ENCODE measurements around the gene CCDC172. TPM values are rescaled to one million over a fixed set of nuclear protein-coding genes. Genes with fewer than 3 reads are reported as not detected.

Gene CCDC172
- total and polyA plus RNA-seq, 2 of the 8 experiments (the other 6 are each of a cell fraction or from before 2014, with no cell fraction given) = 1.1 to 3.6 TPM

DNA sequence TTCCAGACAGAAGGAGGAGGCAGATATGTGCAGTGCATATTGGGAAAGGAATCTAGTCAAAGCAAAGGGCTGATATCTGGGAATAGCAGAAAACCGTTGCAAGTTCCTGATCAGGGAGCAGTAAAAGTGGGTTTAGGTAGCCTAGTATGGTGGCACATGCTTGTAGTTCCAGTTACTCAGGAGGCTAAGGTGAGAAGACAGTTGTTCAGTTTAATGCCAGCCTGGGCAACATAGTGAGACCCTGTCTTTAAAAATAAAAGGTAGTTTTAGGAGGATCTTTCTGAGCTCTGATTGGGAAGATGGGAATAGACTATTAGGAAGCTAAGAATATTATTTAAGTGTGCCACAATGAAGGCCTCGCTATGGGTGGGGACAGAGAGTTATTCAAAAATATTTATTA is 1.7 kb downstream of the CCDC172 start:
- TF ChIP-seq SP4 (IDR thresholded peaks at IDR 0.05; ENCODE audit: low read length) (no peak), ATF3 (IDR thresholded peaks at IDR 0.05; ENCODE audit: insufficient read depth, low read depth, low read length) (no peak), TCF12 (IDR thresholded peaks at IDR 0.05; ENCODE audit: low read depth, low read length) (no peak), EZH2 (IDR thresholded peaks at IDR 0.05; ENCODE audit: low read depth, low read length, severe bottlenecking) (no peak), YY1 (IDR thresholded peaks at IDR 0.05; ENCODE audit: low read depth, low read length) (no peak), CTCF (IDR thresholded peaks at IDR 0.05; ENCODE audit: control extremely low read depth in 1 of 3, insufficient read depth in 1 of 3, low read depth in 1 of 3, low read length in 3 of 3) (no peak), BCL11A (IDR thresholded peaks at IDR 0.05; ENCODE audit: low read depth in 2 of 2, low read length in 2 of 2) (no peak), BACH1 (IDR thresholded peaks at IDR 0.05; ENCODE audit: low read length) (no peak), SIRT6 (IDR thresholded peaks at IDR 0.05; ENCODE audit: low read length) (no peak), FOSL1 (IDR thresholded peaks at IDR 0.05; ENCODE audit: insufficient read depth, low read depth, low read length) (no peak), CEBPB (IDR thresholded peaks at IDR 0.05; ENCODE audit: low read depth, low read length) (no peak), CHD2 (IDR thresholded peaks at IDR 0.05; ENCODE audit: low read length) (no peak)
- Histone ChIP-seq H2AK5ac (ENCODE audit: low read depth, low read length) (no peak overlapping the region; the same call in 1 of the 2 replicates), H3K79me2 (ENCODE audit: control insufficient read depth in 1 of 2, insufficient read depth in 2 of 2, low read length in 2 of 2) (no peaks in the 10 kb centered on the region), H3K18ac (ENCODE audit: extremely low read depth, low read length) (no peak overlapping the region; the same call in 1 of the 2 replicates), H2BK20ac (ENCODE audit: low read length) (peak overlapping the region; percentile 91; the same call in 1 of the 2 replicates), H3K9ac (replicated peaks in 1 of 4; ENCODE audit: extremely low read depth in 1 of 4, low read depth in 3 of 4, low read length in 3 of 4) (no peak overlapping the region), H4K20me1 (replicated peaks in 1 of 2; ENCODE audit: control insufficient read depth in 1 of 2, insufficient read depth in 2 of 2, low read length in 2 of 2) (no peaks in the 10 kb centered on the region), H3K36me3 (ENCODE audit: control insufficient read depth in 2 of 4, insufficient read depth in 4 of 4, low read length in 3 of 4) (no peaks in the 10 kb centered on the region), H3K56ac (replicated peaks; ENCODE audit: insufficient read length, low read depth, low read length) (no peak overlapping the region), H3K14ac (ENCODE audit: insufficient read length) (no peak overlapping the region), H4K8ac (ENCODE audit: extremely low read depth, insufficient read depth, low read length) (no peak overlapping the region), H3K4me1 (replicated peaks in 1 of 4; ENCODE audit: control insufficient read depth in 3 of 4, insufficient read depth in 4 of 4, low read length in 3 of 4) (peaks cover 0 to 12% (median 10%) of the 10 kb centered on the region in 4 experiments), H4K91ac (replicated peaks; ENCODE audit: insufficient read length, low read length) (peak overlapping the region; percentile 25), H4K5ac (ENCODE audit: insufficient read length, low read depth, low read length) (no peak overlapping the region), H3K23ac (ENCODE audit: insufficient read length) (no peak overlapping the region), H2BK120ac (replicated peaks; ENCODE audit: low read depth, low read length) (peak overlapping the region; percentile 2), H2AFZ (ENCODE audit: low read length) (no peak overlapping the region), H3K27ac (ENCODE audit: low read depth, low read length) (no peak overlapping the region), H2BK15ac (ENCODE audit: low read length) (no peak overlapping the region), H3K23me2 (ENCODE audit: low read depth, low read length) (no peaks in the 10 kb centered on the region), H3K79me1 (ENCODE audit: low read depth, low read length) (no peaks in the 10 kb centered on the region), H3K4me2 (ENCODE audit: insufficient read depth in 1 of 2, low read depth in 2 of 2, low read length in 2 of 2) (peak overlapping the region; percentile 55 to 60; a peak in 3 of 4 replicates), H3K9me3 (ENCODE audit: insufficient read depth in 2 of 2, low read depth in 1 of 2, low read length in 1 of 2) (no peaks in the 10 kb centered on the region), H3K4ac (replicated peaks; ENCODE audit: insufficient read length, low read depth, low read length) (no peak overlapping the region), H3K27me3 (replicated peaks in 1 of 4; ENCODE audit: control insufficient read depth in 3 of 4, extremely low read depth in 1 of 4, insufficient read depth in 3 of 4, low read length in 3 of 4) (no peaks in the 10 kb centered on the region), H2BK5ac (ENCODE audit: low read depth, low read length) (peak overlapping the region; percentile 13; the same call in 1 of the 2 replicates), H3K4me3 (ENCODE audit: extremely low read depth in 1 of 4, insufficient read depth in 2 of 4, low read depth in 3 of 4, low read length in 4 of 4) (peak overlapping the region in 1 of 4 experiments; percentile 31; a peak in 2 of 8 replicates), H2BK12ac (ENCODE audit: low read depth, low read length) (0 out of 2 replicates have a peak overlapping the region, but pooled peaks have one; percentile 19)
- DNase-seq (ENCODE audit: low read depth in 1 of 2, low spot score in 2 of 2) (no peak), FAIRE-seq (no peak)
- WGBS, 2 experiments (ENCODE audit: extremely low coverage in 1 of 2, insufficient coverage in 1 of 2, insufficient read length in 1 of 2, insufficient replicate concordance in 2 of 2, low coverage in 1 of 2, low lambda C conversion rate in 2 of 2, missing lambda C conversion rate in 1 of 2) = 72% methylated on average over 2 of the region's 2 CpGs; no CpG with 5 or more reads in 1 of the 2 experiments
- ChIA-PET CTCF (ENCODE audit: partially characterized antibody) (no interaction called here), POLR2A (ENCODE audit: partially characterized antibody) (no interaction called here)
